RPMI7951 (cell line): ENCODE measurements around the gene CWC27. TPM values are rescaled to one million over a fixed set of nuclear protein-coding genes. Genes with fewer than 3 reads are reported as not detected.

Experiments used
- DNase-seq: peaks from one replicate; pipeline ENCODE4 v3.0.0-alpha.2; 2012; ENCODE audit warnings: low read depth
- total RNA-seq: library from RNA; depleted of rRNA; stranded (reverse); fragments of >200 nt; shearing (Covaris generic); gene quantifications from 2 replicates; pipeline ENCODE4 v1.2.3, GENCODE V29; 2014; rRNA removed

Gene CWC27, protein sequence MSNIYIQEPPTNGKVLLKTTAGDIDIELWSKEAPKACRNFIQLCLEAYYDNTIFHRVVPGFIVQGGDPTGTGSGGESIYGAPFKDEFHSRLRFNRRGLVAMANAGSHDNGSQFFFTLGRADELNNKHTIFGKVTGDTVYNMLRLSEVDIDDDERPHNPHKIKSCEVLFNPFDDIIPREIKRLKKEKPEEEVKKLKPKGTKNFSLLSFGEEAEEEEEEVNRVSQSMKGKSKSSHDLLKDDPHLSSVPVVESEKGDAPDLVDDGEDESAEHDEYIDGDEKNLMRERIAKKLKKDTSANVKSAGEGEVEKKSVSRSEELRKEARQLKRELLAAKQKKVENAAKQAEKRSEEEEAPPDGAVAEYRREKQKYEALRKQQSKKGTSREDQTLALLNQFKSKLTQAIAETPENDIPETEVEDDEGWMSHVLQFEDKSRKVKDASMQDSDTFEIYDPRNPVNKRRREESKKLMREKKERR
- total RNA-seq = 12.6 and 16.7 TPM in 2 replicates

DNA sequence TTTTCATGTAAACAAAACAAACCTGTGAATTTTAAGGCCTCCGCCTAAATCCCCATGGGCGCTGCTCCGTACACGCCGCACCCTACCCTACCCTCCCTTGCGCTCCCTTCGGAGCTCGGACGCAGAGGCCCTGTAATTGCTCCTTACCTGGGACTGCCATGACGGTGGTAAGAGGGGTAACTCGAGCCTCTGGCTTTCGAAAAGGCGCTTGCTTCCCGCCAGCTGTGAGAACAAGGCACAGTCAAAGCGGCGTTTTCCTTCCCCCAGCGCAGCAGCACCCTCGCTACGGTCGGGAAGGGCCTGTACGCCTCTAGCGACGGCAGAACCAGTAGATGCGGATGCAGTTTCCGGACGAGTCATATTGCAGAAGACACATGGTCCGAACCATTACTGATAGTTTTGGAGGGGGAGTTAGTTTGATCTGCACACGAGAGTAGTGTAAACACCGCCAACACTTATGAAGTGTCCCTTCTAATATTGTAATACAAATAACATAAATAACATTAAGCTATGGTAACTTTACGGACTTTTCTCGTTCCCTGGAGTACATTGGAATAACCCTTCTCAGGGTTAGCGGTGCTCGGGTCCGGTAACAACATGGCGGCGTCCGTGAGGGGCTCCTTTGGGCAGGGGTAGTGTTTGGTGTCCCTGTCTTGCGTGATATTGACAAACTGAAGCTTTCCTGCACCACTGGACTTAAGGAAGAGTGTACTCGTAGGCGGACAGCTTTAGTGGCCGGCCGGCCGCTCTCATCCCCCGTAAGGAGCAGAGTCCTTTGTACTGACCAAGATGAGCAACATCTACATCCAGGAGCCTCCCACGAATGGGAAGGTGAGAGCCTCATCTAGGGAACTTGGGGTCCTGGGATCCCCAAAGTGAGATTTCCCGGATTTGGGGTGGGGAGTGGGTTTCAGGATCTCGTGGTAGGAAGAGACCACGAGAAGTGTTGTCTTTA lies at the start of gene CWC27, which contains the start of gene SREK1IP1:
TSS of gene CWC27 (plus strand) at position 573 of the 955 bp plus-strand sequence. CDS start at position 790, 217 bp downstream.
TSS of gene SREK1IP1 (minus strand) at position 334 of the 955 bp plus-strand sequence. CDS start at position 160, 174 bp downstream.
- DNase-seq = peak; percentile 86

DNA sequence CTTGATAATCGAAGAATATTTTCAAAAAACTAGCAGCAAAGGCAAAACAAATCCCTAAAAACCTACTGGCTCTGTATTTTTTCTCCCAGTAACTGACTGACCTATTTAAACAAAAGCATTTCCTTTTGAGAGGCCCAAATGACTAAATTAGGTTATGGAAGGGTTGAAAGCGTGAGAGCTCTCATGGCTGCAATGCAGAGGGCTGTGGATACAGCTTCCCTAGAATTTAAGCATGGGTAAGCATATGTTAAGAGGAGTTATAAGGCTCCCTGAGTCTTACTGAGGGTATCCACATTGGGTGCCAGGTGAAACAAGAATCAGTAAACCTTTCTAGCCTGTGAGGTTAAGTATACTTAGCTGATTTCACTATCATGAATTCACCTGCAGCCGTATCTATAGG lies 46.1 kb upstream of the CWC27 start:
- no peak for DNase-seq

DNA sequence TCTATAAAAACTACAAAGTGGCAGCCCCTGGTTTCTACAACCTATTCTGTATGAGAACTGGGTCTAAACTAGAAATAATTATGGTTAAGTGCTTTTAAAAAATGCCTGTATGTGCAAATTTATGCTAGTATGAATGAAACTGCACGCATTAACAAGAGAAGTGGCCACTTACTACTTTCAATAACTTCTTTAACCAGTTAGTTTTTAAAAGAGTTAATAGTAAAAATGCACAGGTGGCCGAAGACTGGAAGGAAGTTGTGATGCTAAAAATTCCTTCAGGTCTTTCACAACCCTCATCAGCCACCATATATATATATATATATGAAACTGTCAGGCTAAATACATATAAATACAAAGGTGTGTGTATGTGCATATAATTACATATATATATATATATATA lies 41.6 kb upstream of the CWC27 start:
- no peak for DNase-seq

DNA sequence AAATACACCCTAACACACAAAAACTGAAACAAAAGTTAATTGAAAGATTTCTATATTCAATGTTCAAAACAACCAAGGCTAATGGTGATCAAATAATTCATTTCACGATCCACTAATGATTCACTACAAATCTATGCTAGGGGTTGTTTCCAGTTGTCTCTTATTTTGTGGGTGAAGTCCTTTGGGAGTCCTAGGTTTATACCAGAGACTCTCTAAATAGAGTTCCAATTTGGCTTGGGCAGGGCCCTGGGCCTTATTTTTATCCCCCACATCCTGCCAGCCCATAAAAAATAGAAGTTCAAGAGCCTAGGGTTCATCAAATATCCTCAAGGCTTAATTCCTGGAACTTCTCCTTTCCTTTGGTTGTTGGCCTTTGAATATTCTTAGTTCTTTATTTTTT lies 26.3 kb upstream of the CWC27 start:
- DNase-seq = no peak

DNA sequence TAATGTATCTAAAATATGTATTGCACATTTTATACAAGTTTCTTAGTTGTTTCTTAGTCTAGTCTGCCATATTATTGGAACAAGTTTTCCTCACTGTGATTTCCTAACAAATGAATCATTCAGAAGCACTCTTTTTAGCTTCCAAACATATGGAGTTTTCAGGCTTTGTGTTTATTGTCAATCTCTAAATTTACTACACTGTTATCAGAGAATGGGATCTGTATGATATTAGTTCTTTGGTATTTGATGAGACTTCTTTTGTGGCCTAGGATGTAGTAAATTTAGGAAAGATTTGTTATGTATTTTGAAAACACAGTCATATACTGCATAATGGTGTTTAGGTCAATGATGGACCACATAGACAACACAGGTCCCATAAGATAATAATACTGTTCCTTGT lies 25.9 kb upstream of the CWC27 start:
- DNase-seq = no peak

DNA sequence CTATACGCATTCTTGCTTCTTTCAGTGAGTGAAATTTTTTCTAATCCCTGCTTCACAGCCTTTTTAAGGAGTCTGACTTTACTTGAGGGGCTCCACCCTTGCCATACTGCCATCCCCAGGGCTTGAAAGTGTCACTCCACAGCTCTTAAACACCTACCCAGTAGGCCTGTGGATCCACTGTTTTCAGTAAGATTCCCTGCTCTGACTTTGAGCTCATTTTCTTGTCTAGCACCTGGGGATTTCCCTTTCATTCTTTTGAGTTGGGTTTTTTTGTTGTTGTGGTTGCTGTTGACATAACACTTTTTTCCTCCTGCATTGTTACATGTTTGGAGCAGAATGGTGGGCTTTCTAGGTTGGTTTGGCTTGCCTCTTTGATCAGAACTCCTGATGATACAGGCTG lies 23.8 kb upstream of the CWC27 start:
- DNase-seq = no peak

DNA sequence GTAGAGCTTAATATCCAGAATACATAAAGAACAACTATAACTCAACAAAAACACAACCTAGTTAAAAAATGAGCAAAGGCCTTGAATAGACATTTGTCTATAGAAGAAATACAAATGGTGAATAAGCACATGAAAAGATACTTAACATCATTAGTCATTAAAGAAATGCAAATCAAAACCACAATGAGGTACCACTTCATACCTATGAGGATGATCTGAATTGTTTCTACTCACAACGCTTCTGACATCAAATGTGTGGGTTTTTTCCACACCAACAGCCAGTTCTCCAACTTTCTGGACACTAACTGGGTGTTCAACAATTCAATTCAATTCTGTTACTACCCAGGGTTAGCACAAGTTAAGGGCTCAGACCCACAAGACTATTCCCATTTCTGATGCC lies 22.3 kb upstream of the CWC27 start:
- DNase-seq = no peak

DNA sequence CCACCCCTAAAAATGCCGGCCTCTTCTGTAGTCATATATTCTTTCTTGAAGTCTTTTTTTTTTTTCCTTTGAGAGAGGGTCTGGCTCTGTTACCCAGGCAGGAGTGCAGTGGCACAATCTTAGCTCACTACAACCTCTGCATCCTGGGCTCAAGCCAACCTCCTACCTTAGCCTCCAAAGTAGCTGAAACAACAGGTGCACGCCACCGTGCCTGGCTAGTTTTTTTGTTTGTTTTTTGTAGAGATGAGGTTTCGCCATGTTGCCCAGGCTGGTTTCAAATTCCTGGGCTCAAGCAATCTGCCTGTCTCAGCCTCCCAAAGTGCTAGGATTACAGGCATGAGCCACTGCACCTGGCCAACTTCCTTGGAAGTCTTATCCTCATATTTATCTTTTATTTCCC lies 19.3 kb upstream of the CWC27 start:
- DNase-seq = no peak

DNA sequence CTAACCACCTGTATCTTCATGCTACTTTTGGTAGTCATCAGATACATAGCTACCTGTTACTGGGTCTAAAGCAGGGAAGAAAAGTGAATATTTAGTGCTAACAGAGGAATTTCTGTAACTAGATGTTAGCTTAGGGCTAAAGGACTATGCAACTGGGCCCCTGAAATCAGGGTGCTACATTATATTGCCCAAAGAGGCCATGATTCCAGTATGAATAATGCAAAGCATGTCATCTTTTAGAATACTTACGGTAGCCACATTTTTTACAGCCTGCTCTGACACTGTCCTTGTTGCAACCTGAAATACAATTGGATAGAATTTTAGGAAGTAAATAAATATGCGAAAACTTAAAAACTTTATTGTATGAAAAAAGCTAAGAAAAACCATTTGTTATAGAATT lies 14.7 kb upstream of the CWC27 start:
- DNase-seq = no peak

DNA sequence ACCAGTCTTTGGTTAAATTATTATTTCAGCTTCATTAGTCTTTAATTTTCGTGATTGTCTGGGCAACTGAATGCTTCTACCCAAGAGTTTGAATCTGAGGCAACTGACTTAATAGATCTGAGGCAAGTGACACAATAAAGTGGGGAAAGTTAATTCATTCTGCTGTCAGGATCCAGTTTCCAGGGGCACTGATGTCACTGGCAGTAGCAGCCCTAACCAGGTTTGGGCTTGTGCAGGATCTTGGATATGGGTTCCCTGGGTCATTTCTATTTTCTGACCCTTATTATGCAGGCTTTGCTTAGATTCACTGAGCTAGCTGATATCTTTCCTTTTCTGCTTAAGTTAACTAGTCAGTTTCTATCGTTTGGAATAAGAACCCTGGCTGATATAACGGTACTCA lies 9.8 kb upstream of the CWC27 start:
- no peak for DNase-seq

DNA sequence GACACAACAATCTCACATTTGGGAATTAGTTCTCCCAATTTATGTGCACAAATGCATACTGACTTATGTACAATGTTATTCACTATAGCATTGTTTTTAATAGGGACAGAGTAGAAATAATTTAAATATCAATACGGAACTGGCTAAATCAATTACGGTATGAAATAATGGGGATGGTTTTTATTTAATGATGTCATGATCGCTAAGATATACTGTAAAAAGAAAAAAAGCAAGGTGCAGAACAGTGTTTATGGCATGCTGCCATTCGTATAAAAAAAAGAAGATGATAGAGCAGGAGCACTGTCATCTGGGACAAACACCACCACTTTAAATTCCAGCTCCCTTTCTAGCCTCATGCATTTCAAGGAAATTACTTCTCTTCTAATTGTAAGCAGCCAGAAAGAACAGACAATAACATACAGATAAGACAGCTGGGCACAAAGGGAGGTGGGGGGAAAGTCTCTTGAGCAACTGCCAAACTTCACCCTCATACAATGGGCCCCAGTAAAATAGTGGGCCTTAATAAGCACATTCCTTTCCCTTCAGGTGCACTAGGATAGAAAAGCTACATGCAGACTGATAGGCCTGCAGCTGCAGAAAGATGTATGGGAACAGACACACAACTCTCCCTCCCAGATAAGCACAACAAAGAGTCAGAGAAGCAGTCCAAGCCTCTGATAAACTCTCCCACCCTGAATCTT lies 8.6 kb upstream of the CWC27 start:
- DNase-seq = no peak

DNA sequence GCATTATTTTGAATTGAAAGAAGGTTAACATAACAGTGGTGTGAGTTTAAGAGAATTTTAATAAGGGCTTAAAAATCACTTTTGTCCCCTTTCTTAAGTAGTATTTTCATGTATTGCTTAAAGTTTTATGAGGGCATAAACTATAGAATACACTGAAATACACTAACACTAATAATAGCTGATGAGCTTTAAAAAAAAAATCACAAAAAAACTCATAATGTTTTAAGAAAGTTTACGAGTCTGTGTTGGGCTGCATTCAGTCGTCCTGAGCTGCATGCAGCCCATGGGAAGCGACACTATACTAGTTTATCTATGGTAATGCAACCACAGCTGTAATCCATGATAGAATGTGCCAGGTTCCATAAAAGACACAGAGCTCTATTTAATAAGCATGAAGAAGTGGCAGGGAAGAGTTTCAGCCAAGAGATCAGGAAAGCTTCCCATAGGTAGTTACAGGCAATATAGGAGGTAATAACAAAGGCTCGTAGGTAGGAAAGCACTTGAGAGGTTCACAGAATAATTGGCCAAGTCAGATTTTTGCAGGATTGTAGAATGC lies 4.7 kb upstream of the CWC27 start:
- DNase-seq = no peak

DNA sequence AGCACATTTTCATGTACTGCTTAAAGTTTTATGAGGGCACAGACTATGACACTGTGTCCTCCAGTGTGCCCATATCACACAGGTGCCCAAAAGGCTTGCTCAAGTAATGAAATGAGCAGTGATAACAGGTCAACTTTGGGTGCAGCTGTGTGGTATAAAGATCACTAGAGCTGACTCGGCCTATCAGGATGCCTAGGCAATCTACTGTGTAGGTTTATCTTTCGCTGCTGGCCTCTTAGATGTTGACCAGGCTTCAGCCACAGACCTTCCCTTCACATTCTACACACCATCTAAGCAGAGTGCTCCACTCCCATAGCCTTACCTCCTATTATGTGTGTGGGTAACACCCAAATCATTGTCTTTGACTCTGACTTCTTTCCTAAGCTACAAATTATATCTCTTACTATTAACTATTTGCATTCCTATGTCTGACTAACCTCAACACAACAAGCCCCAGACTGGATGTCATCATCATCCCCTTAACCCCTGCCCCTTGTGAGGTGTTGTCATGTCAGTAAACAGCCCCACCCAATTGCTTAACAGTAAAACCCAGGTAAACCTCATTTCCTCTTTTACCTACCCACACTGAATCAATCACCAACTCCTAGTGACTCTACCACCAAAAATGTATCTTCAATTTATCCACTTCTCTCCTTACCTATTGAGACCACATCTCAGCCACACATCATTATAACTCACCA lies 2.8 kb upstream of the CWC27 start:
- DNase-seq = no peak

DNA sequence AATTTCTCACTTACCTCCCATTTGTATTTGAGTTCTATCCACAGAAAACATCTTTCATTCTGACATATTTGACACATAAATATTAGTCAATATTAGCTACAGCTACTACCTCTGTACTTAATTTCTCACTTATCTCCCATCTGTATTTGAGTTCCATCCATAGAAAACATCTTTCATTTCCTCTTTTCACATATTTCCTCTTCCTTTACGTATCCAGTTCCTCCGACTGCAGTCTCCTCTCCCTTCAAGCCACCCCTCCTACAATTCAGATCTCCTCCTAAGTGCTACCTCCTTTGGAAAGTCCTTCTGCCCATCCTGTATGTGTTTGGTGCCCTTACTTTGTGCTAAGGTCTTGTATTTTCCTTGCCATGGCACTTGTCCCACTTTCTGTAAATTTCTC lies 1.8 kb upstream of the CWC27 start:
- DNase-seq = no peak

DNA sequence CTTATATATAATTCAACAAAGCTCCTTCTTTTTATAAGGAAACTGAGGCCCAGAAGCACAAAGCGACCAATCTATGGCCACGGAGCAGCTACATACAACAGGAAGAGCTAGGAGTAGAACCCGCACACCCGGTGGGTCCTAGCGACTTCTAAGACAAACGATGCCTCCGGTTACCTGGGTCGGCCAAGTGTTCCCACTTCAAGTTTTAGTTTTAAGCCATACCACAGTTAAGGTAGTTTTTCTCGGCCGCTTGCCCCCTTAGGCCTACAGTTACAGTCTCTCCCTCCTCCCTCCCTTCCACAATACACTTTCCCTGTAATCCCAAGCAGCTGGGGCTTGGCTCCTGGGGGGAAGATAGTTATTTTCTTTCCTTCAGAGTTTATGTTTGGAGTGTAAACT lies 772 bp upstream of the CWC27 start:
- no peak for DNase-seq

DNA sequence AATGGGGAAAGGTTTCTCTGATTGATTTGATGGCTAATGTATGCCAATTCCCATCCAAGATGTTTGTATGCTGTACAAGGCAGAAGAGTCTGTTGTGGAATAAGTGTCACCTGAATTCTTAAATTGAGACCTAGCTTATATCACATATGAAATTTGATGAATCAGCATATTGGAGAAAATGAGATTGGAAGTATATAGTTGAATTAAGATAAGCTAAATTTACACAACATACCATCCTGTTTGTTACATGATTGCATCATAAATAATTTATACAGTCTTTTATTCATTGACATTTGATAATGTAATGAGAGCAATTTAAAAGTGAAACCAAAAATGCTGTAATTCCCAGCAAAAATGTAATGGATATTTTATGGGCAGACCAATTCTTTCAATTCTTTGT lies 1.1 kb downstream of the CWC27 start:
- no peak for DNase-seq

DNA sequence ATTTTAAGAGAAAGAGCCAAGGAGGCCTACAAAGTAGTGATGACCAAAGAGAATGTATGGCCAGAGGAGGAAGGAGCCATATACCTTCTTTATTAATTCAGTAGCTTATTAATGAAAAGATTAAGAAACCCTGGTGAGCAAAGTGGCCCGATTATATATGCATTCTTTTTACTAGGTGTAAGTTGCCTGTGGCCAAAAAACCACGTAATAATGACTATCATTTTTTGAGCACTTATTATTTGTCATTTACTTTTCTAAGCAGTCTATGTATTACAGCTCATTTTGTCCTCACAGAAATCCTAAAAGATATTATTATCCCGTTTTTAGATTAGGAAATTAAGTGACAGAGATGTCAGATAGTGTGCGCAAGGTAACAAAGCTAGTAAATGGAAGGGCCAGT lies 3.0 kb downstream of the CWC27 start:
- DNase-seq = no peak

DNA sequence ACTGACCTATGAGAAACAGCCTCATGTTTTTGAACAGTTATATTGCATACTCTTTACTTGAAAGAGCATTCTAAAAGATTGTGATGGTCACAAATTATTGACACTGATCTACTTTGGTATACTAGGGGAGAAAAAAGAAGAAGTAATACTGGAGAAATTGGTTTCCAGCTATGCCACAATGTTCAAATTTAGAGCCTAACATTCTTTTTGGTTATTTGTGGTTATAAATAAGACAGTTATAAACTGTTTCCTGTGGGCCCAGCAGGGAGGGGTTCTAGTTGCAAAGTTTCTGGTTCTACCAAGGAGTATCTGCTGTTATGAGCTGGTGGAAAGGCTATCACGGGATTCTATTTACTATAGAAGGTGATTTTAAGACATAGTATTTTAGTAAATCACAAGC lies 4.8 kb downstream of the CWC27 start:
- DNase-seq = no peak

DNA sequence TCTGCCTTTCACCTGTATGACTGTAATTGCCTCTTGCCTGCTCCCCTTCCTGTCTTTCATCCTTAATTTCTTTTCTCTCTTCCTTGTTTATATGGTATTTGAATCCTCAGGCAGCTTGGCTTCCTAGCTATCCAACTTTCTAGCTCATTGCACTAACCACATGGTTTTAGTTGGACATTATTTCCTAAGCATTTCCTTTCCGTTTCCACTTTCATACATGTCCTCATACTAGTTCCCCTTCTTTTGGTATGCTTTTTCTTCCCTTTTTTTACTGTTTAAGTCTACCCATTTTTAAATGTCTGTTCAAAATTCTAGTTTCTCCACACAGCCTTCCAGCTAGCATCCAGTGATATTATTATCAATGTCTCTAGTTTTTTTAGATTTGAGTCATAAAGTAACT lies 6.6 kb downstream of the CWC27 start:
- no peak for DNase-seq

DNA sequence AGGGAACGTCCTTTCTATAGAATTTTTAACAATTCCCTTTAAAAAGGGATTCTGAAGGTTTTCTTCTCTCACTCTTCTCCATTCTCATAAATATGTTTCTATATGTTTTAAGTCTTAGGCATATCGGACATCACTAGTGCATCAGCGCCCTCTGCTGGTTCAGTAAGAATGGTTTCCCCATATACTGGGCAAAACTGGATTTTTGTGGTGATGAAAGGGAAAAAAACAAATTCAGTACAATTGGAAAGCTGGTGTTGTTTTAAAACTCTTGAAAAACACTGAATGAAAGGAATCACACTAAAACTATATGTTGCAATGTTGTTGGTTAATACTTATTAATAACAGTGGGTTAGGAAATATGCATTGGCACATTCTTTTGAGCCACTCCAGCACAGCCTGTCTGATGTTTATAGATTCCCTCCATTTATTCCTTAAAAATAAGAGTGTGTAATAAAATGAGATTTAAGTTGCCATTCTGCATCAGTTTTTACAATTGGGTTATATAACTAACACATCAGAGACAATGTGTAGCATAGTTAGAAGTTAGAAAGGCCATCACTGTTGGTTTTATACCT lies 15.8 kb downstream of the CWC27 start:
- peak; percentile 62 for DNase-seq

DNA sequence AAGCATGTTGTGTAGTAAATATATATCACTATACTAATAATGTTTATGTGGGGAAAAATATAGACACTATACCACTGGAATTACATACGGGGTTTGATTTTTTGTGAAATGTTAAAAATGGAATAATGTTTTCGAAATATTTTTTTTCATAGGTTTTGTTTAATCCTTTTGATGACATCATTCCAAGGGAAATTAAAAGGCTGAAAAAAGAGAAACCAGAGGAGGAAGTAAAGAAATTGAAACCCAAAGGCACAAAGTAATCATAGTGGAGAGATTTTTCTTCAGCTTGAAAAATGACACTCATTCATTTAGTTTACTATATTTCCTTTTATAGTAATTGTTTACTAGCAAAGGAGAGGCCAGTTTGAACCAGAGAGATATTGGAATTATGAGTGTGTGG lies 17.6 kb downstream of the CWC27 start:
- no peak for DNase-seq
